ENCODE results near the gene SSU72.
"Not testable (repeated sequence)": the region's sequence is repeated elsewhere in the genome, so short reads cannot be mapped to it uniquely, and the experiment has no call there.

Gene SSU72

DNA sequence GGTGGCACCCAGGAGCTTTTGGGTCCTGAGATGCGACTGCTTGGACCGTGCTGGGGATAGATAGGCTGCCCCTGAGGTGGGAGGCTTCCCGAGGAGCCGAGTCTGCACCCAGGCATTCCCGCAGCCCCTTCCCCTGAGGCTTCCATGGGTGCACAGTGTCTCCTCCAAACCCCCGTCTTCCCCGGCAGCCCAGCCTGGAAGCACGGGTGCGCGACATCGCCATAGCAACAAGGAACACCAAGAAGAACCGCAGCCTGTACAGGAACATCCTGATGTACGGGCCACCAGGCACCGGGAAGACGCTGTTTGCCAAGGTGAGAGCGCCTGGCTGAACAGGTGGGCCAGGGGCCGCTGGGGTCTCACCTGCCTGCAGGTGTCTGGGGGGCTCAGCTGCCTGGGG lies 51.0 kb downstream of the SSU72 start:
- DNase-seq: not testable (repeated sequence)

DNA sequence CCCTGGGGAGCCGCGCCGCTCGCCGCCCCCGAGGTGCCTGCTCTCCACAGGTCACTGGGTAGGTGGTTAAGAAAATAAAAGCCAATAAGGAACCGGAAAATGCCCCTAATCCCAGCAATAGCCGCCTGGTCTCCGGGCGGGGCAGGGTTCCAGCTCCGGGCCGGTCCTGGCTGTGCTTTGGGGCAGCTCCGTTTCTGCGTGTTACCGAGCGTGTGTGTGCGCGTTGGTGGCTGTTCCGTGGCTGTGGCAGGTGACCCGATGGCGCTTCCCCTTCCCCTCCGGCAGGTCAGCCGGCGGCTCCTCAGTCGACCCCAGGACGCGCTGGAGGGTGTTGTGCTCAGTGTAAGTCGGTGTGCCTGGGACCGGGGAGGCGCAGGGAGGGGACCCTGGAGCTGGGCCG lies 51.4 kb downstream of the SSU72 start:
- DNase-seq: not testable (repeated sequence)

DNA sequence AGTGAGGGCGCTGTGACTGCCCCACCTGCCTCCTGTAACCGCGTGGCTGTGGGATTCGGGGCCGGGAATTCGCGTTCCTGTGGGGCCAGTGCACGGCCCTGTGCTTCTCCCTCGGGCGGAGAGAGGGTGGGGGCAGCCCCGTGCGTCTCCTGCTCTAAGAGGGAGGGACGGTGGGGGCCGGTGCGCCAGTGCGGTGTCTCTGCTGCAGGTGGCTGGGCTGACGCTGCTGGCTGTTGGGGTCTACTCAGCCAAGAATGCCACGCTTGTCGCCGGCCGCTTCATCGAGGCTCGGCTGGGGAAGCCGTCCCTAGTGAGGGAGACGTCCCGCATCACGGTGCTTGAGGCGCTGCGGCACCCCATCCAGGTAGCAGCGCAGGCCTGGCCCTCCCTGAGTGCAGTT lies 52.1 kb downstream of the SSU72 start:
- DNase-seq: not testable (repeated sequence)

DNA sequence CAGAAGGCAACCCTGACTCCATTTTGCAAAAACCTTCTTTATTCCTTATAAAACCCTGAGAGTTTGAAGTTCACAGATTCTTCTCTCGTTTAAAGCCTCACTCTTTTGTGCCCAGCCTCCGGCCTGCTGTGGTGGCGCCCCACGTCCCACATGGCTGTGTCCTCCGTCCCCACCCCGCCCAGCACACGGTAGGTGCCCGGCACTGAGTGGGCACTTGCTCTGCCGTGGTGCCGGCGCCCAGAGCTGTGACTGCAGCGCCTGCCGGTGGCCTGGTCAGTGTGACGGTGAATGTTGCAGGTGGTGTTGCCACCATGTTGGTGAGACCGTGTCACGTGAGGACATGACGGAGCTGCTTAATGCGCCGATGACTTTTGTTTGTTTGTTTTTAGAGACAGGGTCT lies 53.3 kb downstream of the SSU72 start:
- no peak for DNase-seq

DNA sequence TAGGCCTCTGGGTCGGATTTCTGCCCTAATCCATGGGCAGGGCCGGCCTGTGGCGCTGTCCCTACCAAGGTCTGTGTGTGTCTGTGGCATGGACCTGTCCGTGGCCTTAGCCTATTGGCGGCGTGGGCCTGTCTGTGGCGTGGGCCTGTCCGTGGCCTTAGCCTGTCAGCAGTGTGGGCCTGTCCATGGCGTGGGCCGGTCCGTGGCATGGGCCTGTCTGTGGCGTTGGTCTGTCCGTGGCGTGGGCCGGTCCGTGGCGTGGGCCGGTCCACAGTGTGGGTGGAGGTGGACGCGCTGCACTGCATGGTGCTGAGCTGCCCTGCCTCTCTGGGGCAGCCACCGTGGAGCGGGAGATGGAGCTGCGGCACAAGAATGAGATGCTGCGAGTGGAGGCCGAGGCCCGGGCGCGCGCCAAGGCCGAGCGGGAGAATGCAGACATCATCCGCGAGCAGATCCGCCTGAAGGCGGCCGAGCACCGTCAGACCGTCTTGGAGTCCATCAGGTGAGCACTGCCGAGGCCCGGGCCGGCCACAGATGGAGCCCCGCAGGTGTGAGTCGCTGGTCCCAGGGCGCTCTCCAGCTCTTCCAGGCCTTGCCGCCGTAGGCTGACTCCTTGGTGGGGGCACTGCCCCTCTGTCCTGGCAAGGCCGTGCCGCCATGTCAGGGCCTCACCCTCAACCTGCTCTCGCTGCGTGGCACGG lies 54.7 kb downstream of the SSU72 start:
- DNase-seq: not testable (repeated sequence)

DNA sequence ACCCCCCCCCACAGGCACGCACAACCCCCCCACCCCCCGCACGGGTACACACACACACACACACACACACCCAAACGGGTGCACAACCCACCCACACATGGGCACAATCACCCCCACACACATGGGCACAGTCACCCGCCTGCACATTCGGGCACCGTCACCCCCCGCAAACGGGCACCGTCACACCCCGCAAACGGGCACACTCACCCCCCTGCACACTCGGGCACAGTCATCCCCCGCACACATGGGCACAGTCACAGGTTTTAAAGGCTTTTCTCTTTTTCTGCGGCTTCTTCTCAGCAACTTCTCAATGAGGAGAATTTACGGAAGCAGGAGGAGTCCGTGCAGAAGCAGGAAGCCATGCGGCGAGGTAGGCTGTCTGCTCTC lies 56.0 kb downstream of the SSU72 start:
- not testable (repeated sequence) for DNase-seq

DNA sequence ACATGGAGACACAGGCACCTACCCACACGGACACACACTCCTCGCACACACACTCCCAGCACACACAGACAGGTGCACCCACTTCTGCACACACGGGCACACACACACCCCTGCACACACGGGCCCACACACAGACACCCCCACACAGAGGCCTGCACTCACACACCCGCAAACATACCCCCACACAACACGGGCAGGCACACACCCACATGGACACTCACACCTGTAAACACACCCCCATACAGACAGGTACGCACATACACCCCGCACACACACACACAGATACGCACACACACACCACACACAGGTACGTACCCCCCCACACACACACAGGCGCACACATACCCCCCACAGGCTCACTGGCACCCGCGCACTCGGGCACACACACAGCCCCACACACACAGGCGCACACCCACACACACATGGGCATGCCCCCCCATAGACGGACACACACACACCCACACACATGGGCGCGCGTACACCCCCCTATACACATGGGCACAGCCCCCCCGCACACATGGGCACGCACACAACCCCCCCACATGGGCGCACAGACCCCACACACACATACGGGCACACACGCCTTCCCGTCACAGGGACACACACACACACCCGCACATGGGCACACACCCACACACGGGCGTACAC lies 56.6 kb downstream of the SSU72 start:
- no peak for DNase-seq

DNA sequence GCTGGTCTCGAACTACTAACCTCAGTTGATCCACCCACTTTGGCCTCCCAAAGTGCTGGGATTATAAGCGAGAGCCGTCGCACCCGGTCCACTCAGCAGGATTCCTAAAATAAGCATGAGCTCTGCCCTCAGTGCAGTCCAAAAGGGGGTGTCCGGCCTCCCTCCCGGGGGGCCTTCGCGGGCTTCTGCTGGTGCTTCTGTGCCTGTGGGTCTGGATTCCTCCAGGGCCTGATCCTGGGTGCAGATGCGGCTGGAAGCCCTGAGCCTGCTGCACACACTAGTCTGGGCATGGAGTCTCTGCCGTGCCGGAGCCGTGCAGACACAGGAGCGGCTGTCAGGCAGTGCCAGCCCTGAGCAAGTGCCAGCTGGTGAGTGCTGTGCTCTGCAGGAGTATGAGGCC lies 57.7 kb downstream of the SSU72 start:
- DNase-seq: not testable (repeated sequence)

DNA sequence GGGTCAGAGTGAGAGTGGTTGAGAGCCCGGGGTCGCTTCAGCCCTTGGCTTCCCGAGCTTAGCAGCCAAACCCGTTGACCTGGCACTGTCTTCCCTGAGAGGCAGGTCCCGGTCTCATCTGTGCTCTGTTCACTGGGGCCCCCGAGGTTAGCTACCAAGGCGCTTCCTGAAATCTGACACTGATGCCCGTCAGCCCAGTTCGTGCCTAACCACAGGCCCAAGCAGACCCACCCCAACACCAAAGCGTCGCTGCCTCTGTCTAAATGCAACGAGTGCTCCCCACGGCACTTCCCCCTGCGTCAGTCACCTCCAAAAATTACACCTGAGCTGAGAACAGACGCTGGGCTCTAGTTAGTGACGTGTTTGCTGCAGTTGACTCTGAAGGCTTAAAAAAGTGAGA lies 60.3 kb downstream of the SSU72 start:
- DNase-seq: not testable (repeated sequence)

DNA sequence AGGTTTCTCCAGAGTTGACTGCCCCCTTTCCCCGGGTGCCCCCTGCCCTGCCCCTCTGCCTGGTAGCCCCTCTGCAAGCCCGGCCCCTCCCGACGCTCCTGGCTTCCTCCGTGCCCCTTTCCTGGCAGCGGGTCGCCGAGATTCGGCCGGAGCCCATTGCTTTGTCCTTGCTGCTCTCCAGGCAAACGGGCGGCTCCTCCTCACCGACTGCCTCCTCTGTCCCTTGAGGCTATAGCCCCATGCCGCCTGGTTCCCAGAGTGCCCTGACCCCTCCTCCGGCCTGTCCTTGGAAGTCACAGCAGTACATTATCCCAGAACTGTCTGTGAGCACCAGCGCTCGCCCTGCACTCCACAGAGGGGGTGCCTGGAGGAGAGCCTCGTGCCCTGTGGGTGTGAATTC lies 61.0 kb downstream of the SSU72 start:
- DNase-seq: not testable (repeated sequence)

DNA sequence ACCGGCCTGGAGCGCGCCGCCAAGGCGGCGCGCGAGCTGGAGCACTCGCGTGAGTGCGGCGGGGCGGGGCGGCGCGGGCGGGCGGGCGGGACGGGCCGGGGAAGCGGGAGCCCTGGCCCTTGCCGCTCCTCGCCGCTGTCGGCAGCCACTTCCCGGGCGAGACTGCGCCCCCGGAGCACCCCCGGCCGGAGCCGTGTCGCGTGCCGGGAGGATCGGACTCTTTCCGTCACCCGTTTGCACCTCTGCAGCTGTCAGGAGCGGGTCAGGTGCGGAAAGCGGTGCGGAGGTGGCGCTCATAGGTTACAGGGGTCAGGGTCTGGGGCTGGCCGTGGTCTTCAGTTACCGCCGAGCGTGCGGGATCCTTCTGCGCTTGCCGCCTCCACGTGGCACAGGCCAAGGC lies 62.2 kb downstream of the SSU72 start:
- DNase-seq: peak in 3 of 6 experiments; percentile 15 to 33 (median 23)

DNA sequence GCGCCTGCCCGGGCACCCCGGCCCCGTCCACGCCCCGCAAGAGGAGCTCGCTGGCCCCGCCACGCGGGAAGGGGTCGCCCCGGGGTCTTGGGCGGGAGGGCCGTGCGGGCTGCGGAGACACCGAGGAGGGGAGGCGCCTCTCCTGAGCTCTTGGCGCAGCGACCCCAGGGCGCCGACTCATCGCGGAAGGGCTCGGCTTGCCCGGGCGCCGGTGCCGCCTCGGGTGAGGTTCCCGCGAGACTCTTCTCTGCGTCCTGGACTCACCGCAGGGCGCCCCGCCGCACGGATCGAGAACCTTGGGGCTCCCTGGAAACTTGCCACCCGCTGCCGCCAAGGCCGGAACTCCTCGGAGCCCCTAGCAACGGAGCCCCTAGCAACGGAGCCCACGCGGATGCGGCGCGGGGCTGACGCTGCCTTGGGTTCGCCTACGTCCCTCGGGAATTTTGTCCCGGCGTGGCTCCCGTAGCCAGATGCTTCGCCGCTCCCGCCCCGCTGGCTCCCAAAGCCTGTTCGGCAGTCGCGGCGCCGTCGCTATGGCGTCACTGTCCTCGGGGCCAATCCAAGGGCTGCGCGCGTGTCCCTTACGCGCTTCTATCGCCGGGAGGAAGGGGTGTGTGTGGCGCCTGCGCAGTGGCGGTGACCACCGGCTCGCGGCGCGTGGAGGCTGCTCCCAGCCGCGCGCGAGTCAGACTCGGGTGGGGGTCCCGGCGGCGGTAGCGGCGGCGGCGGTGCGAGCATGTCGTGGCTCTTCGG lies 63.0 kb downstream of the SSU72 start, which contains the start of gene ATAD3A:
Gene ATAD3A, plus strand, starts transcription at position 630 of the 753 bp plus-strand sequence. Its CDS starts 107 bp downstream, at position 737.
- peak; percentile 87 to 96 (median 93) for DNase-seq

DNA sequence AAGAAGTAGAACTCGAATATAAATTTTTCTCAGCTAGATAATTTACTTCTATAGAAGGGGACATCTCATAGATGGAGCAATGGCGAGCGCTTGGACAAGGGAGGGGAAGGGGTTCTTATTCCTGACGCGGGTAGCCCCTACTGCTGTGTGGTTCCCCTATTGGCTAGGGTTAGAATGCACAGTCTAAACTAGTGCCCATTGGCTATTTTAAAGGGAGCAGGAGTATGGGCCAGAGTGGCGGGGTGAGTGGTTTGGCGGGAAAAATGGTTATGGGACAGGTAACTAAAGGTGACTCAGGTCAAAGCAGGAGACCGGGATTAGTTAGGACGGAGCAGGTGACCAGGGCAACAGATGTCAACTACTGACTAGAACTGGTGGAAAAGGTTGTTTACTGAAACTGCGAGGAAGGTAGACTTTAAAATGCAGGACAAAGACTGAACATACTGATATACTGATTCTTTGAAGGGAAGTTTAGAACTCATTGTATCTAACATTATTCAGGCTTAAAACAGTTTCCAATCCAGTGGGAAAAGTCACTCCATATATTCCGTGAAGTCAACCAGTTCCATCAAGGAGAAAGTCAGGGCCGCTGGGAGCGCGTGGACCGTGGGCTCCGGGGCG lies 63.6 kb downstream of the SSU72 start:
- no peak for DNase-seq

DNA sequence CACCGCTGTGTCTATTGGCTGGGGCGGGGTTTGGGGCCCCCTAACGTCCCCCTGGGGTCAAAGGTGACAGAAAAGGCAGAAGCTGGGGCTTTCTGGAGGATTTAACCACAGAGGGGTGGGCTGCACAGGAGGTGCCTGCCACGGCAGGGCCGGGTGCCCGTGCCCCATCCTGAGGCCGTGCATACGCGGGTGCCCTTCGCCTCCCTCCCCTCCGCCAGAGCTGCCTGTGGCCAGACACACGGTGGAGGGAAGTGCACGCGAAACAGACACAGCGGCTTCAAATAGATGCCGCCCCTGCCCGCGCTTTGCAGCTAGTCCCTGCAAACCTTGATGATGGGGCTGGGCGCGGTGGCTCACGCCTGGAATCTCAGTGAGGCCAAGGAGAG lies 65.2 kb downstream of the SSU72 start:
- DNase-seq: not testable (repeated sequence)

DNA sequence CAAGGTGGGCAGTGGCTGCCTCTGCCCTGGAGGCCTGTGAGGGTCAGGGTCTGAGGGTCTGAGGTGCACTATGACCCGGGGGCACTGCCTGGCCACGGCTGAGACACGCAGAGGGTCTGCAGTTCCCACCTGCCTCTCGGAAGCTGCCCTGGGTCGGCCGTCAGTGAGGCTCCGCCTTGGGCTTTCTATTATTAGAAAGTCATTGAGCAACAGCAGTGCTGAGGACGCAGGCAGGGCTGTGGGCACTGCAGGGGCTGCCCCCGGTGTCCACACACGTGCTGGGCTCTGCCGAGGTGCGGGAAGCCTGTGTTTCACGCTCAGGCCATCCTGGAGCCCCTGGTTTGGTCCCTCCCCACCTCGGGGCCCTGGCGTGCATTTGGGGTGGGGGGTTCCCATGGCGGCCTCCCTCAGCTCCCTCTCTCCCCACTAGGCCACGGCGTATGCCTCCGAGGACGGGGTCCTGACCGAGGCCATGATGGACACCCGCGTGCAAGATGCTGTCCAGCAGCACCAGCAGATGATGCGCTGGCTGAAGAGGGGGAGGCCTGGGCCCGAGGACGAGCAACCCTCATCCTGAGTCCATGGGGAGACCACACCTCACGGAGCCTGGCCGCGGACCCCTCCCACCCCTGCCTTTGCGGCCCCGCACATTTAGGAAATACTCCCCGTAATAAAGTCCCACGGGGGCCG lies 65.7 kb downstream of the SSU72 start:
- DNase-seq: not testable (repeated sequence)

DNA sequence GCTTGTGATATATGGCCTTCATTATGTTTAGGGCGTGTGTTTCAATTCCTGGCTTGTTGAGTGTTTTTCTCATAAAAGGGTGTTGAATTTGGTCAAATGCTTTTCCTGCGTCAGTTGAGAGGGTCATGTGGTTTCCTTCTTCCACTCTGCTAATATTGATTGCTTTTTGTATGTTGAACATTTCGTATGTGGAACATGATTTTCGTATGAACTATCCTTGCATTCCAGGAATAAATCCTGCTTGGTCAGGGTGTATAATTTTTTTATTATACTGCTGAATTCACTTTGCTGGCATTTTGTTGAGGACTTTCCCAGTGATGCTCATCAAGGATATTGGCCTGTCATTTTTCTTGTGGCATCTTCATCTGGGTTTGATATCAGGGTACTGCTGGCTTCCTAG lies 67.4 kb downstream of the SSU72 start:
- DNase-seq: no peak

DNA sequence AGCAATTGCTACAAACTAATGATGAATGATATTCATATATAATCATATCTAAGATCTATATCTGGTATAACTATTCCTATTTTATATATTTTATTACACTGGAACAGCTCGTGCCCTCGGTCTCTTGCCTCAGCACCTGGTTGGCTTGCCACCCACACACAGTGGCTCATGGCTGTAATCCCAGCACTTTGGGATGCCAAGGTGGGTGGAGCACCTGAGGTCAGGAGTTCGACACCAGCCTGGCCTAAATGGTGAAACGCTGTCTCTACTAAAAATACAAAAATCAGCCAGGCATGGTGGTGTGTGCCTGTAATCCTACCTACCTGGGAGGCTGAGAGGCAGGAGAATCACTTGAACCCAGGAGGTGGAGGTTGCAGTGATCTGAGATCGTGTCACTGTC lies 68.9 kb downstream of the SSU72 start:
- DNase-seq: not testable (repeated sequence)

DNA sequence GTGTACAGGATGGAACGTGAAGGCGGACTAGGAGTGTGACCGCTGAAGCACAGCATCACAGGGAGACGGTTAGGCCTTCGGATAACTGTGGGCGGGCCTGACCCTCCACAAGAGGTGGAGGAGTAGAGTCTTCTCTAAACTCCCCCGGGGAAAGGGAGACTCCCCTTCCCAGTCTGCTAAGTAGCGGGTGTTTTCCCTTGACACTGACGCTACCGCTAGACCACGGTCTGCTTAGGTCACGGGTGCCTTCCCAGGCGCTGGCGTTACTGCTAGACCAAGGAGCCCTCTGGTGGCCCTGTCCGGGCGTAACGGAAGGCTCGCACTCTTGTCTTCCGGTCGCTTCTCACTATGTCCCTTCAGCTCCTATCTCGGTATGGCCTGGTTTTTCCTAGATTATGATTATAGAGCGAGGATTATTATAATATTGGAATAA lies 69.3 kb downstream of the SSU72 start:
- not testable (repeated sequence) for DNase-seq

DNA sequence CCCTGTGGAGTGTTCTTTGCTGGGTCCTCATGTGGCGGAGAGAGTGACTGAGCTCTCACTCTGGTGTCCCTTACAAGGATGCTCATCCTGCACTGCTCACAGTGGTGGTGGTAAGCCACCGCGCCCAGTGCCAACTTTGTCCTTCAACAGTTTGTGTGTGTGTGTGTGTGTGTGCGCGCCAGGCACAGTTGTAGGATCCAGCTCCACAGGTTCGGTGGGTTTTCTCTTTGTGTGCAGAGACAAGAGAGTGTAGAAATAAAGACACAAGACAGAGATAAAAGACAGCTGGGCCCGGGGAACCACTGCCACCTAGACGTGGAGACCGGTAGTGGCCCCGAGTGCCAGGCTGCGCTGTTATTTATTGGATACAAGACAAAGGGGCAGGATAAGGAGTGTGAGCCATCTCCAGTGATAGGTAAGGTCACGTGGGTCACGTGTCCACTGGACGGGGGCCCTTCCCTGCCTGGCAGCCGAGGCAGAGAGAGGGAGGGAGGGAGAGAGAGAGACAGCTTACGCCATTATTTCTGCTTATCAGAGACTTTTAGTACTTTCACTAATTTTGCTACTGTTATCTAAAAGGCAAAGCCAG lies 69.8 kb downstream of the SSU72 start:
- DNase-seq: peak; percentile 39 to 70 (median 62)

DNA sequence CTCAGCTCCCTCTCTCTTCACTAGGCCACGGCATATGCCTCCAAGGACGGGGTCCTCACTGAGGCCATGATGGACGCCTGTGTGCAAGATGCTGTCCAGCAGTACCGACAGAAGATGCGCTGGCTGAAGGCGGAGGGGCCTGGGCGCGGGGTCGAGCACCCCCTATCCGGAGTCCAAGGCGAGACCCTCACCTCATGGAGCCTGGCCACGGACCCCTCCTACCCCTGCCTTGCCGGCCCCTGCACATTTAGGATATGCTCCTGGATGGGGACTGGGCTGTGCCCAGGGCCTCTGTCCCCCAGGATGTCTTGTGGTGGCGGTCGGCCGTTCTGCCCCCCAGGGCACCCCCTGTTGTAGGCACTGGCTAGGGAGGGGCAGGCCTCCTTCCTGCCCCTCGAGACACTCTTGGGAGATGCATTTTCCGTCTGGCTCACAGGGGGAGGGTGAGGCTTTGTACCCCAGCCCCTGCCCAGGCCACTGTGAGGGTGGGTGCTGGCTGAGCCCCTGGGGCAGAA lies 79.1 kb downstream of the SSU72 start:
- DNase-seq: not testable (repeated sequence)

DNA sequence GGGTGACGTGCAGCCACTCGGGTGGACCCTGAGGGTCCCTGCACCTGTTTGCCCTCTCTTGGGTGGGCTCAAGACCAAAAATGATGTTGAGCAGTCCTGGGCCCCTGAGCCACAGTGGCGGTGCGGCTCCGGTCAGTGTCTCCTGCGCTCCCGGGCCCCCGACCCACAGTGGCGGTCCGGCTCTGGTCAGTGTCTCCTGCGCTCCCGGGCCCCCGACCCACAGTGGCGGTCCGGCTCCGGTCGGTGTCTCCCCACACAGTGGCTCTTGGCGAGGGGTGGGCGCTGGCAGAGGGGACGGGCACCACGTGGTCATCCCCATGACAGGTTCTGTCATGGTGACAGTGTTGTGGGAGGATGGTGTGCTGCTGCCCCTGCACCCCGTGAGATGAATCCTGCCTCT lies 80.4 kb downstream of the SSU72 start:
- DNase-seq: not testable (repeated sequence)

All from stimulated activated naive CD4-positive, alpha-beta T cell (primary cell).